ENCODE results near the gene CNGB1.
"Not testable (repeated sequence)": the region's sequence is repeated elsewhere in the genome, so short reads cannot be mapped to it uniquely, and the experiment has no call there.

CNGB1 gene

GRCh38 chr16:57866529-57866918 is 104.4 kb downstream of the CNGB1 start:
- DNase-seq (ENCODE audit: low read depth in 1 of 2, low spot score in 1 of 2), result no peak

- DNase-seq (ENCODE audit: low read depth in 1 of 2, low spot score in 1 of 2), result no peak
Measured at GRCh38 chr16:57865746-57866528, 105.0 kb downstream of the CNGB1 start.

- DNase-seq (ENCODE audit: low read depth in 1 of 2, low spot score in 1 of 2), result no peak
Measured at GRCh38 chr16:57863434-57864160, 107.3 kb downstream of the CNGB1 start.

GRCh38 chr16:57862698-57863433 is 108.1 kb downstream of the CNGB1 start:
- no peak for DNase-seq (ENCODE audit: low read depth in 1 of 2, low spot score in 1 of 2)

GRCh38 chr16:57859331-57859730 is 111.6 kb downstream of the CNGB1 start:
- no peak for DNase-seq (ENCODE audit: low read depth in 1 of 2, low spot score in 1 of 2)

- DNase-seq (ENCODE audit: low read depth in 1 of 2, low spot score in 1 of 2), result no peak
Measured at GRCh38 chr16:57858635-57859034, 112.3 kb downstream of the CNGB1 start.

GRCh38 chr16:57857991-57858390 is 112.9 kb downstream of the CNGB1 start:
- not testable (repeated sequence) for DNase-seq (ENCODE audit: low read depth in 1 of 2, low spot score in 1 of 2)

- no peak for DNase-seq (ENCODE audit: low read depth in 1 of 2, low spot score in 1 of 2)
Measured at GRCh38 chr16:57855188-57855587, 115.7 kb downstream of the CNGB1 start.

GRCh38 chr16:57852189-57852588 is 118.7 kb downstream of the CNGB1 start:
- no peak for DNase-seq (ENCODE audit: low read depth in 1 of 2, low spot score in 1 of 2)

GRCh38 chr16:57848181-57848580 is 122.7 kb downstream of the CNGB1 start:
- DNase-seq (ENCODE audit: low read depth in 1 of 2, low spot score in 1 of 2), result no peak

- DNase-seq (ENCODE audit: low read depth in 1 of 2, low spot score in 1 of 2), result not testable (repeated sequence)
Measured at GRCh38 chr16:57846931-57847330, 124.0 kb downstream of the CNGB1 start.

GRCh38 chr16:57846078-57846697 is 124.7 kb downstream of the CNGB1 start:
- DNase-seq (ENCODE audit: low read depth in 1 of 2, low spot score in 1 of 2), result no peak

GRCh38 chr16:57845115-57845514 is 125.8 kb downstream of the CNGB1 start:
- no peak for DNase-seq (ENCODE audit: low read depth in 1 of 2, low spot score in 1 of 2)

- DNase-seq (ENCODE audit: low read depth in 1 of 2, low spot score in 1 of 2), result no peak
Measured at GRCh38 chr16:57844416-57845030, 126.4 kb downstream of the CNGB1 start.

- DNase-seq (ENCODE audit: low read depth in 1 of 2, low spot score in 1 of 2), result no peak
Measured at GRCh38 chr16:57843400-57843799, 127.5 kb downstream of the CNGB1 start.

GRCh38 chr16:57842601-57843000 is 128.3 kb downstream of the CNGB1 start:
- no peak for DNase-seq (ENCODE audit: low read depth in 1 of 2, low spot score in 1 of 2)

- DNase-seq (ENCODE audit: low read depth in 1 of 2, low spot score in 1 of 2), result no peak
Measured at GRCh38 chr16:57840833-57841232, 130.1 kb downstream of the CNGB1 start.

GRCh38 chr16:57838161-57838560 is 132.8 kb downstream of the CNGB1 start:
- DNase-seq (ENCODE audit: low read depth in 1 of 2, low spot score in 1 of 2), result no peak

- no peak for DNase-seq (ENCODE audit: low read depth in 1 of 2, low spot score in 1 of 2)
Measured at GRCh38 chr16:57837305-57838125, 133.4 kb downstream of the CNGB1 start.

GRCh38 chr16:57835439-57835838 is 135.5 kb downstream of the CNGB1 start:
- DNase-seq (ENCODE audit: low read depth in 1 of 2, low spot score in 1 of 2), result not testable (repeated sequence)

Measured in stimulated activated CD4-positive, alpha-beta T cell treated with anti-CD3 and anti-CD28 coated beads, Interleukin-15, amount 100 ng/mL, for 1 hour (primary cell).